Gastrocnemius medialis (tissue), 4 donors: ENCODE measurements around the gene FLVCR1. TPM values are rescaled to one million over a fixed set of nuclear protein-coding genes. Genes with fewer than 3 reads are reported as not detected.
"Not testable (repeated sequence)": the region's sequence is repeated elsewhere in the genome, so short reads cannot be mapped to it uniquely, and the experiment has no call there.

Source experiments
- ATAC-seq, 2 donors: fragments of 150-250 bp; one replicate each; pipeline ENCODE4 v1.9.1; 2016
- DNase-seq, 2 donors: peaks; one replicate each; pipeline ENCODE4 v3.0.0-alpha.2; 2019
- H3K27ac ChIP-seq, 4 donors: fragments of 200-600 bp; sonication (generic); 1 replicate in 1 of 4; 2 replicates in 3 of 4; pipeline ENCODE4 v1.5.1; 2016 to 2018; ENCODE audit warnings: mild to moderate bottlenecking in 2 of 4, moderate library complexity in 1 of 4
- H3K27me3 ChIP-seq, 3 donors: fragments of 200-600 bp; sonication (generic) in 2 of 3; 1 replicate in 1 of 3; 2 replicates in 2 of 3; pipeline versions ENCODE4 v1.5.1 to v1.6.0; 2016 to 2019; ENCODE audit warnings: mild to moderate bottlenecking in 1 of 3, moderate library complexity in 1 of 3
- H3K36me3 ChIP-seq, 2 donors: fragments of 200-600 bp; sonication (generic) in 1 of 2; one replicate each; pipeline ENCODE4 v1.5.1; 2017 to 2018
- H3K4me1 ChIP-seq, 2 donors: fragments of 200-600 bp; sonication (generic) in 1 of 2; one replicate each; pipeline ENCODE4 v1.5.1; 2016 to 2017; ENCODE audit warnings: mild to moderate bottlenecking in 2 of 2
- H3K4me3 ChIP-seq, 4 donors: fragments of 200-600 bp; sonication (generic) in 3 of 4; 1 replicate in 1 of 4; 2 replicates in 3 of 4; pipeline ENCODE4 v1.5.1; 2016 to 2019; ENCODE audit warnings: mild to moderate bottlenecking in 2 of 4
- H3K9me3 ChIP-seq, 3 donors: fragments of 200-600 bp; sonication (generic) in 2 of 3; 1 replicate in 1 of 3; 2 replicates in 2 of 3; pipeline ENCODE4 v1.5.1; 2016 to 2019
- POLR2A ChIP-seq, 2 donors: fragments of 450-650 bp; IDR thresholded peaks; one replicate each; pipeline ENCODE4 v1.6.1; 2017; ENCODE audit warnings: antibody characterized with exemption in 2 of 2, mild to moderate bottlenecking in 2 of 2, moderate library complexity in 2 of 2
- in situ Hi-C, 4 donors: fragments of 200-750 bp; cut with MboI; loops; one replicate each; pipeline versions ENCODE4 v1.15.0 to v1.8.0; 2017; ENCODE audit warnings: low sequenced_read_pairs in 4 of 4
- intact Hi-C: fragments of 100-400 bp; cut with DNase I; formaldehyde crosslinking; loops from one replicate; pipeline ENCODE4 v1.15.1; 2023; ENCODE audit warnings: low total_unique reads
- total RNA-seq, 4 donors: library from RNA; depleted of rRNA; stranded (reverse); fragments of >200 nt; gene quantifications; one replicate each; pipeline versions ENCODE4 v1.1.0 to v1.2.3, GENCODE V29; 2016
- TF ChIP-seq, protein P1 (sequence below), 5 experiments: fragments of 450-650 bp in 3 of 5; fragments of 200-600 bp in 2 of 5; sonication (generic) in 2 of 5; IDR thresholded peaks in 4 of 5; conservative IDR thresholded peaks in 1 of 5; 1 replicate in 4 of 5; 2 replicates in 1 of 5; pipeline ENCODE4 v1.5.1; 2016 to 2019; ENCODE audit warnings: antibody characterized with exemption in 5 of 5, mild to moderate bottlenecking in 3 of 5, moderate library complexity in 3 of 5

Gene FLVCR1
- total RNA-seq, 4 donors from 2014 or later, result 0.66 to 19.8 (median 1.7) TPM

DNA sequence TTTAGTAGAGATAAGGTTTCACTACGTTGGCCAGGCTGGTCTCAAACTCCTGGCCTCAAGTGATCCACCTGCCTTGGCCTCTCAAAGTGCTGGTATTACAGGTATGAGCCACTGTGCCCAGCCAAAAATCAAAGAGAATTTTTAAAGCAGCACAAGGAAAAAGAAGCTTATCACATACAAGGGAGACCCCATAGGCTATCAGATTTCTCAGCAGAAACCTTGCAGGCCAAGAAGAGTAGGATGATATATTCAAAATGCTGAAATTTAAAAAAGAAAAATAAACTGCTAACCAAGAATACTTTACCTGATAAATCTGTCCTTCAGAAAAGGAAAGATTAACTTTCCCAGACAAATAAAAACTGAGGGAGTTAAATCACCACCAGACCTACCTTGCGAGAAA, 43.2 kb downstream of the FLVCR1 start:
- Histone ChIP-seq H3K9me3 (peaks cover 0 to 21% (median 0%) of the 10 kb centered on the region in 3 donors), H3K4me1 (no peaks in the 10 kb centered on the region), H3K27me3 (no peaks in the 10 kb centered on the region), H3K27ac (no peak overlapping the region), H3K36me3 (peaks cover 0 to 11% of the 10 kb centered on the region in 2 donors), H3K4me3 (no peak overlapping the region)
- TF ChIP-seq, protein P1, sequence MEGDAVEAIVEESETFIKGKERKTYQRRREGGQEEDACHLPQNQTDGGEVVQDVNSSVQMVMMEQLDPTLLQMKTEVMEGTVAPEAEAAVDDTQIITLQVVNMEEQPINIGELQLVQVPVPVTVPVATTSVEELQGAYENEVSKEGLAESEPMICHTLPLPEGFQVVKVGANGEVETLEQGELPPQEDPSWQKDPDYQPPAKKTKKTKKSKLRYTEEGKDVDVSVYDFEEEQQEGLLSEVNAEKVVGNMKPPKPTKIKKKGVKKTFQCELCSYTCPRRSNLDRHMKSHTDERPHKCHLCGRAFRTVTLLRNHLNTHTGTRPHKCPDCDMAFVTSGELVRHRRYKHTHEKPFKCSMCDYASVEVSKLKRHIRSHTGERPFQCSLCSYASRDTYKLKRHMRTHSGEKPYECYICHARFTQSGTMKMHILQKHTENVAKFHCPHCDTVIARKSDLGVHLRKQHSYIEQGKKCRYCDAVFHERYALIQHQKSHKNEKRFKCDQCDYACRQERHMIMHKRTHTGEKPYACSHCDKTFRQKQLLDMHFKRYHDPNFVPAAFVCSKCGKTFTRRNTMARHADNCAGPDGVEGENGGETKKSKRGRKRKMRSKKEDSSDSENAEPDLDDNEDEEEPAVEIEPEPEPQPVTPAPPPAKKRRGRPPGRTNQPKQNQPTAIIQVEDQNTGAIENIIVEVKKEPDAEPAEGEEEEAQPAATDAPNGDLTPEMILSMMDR (IDR thresholded peaks at IDR 0.05 in 4 of 5, conservative IDR thresholded peaks at IDR 0.05 in 1 of 5), result no peak
- TF ChIP-seq POLR2A (IDR thresholded peaks at IDR 0.05), result no peak
- in situ Hi-C loops (no loop called here), intact Hi-C loops (no loop called here)
- no peak for ATAC-seq
- DNase-seq, result no peak

DNA sequence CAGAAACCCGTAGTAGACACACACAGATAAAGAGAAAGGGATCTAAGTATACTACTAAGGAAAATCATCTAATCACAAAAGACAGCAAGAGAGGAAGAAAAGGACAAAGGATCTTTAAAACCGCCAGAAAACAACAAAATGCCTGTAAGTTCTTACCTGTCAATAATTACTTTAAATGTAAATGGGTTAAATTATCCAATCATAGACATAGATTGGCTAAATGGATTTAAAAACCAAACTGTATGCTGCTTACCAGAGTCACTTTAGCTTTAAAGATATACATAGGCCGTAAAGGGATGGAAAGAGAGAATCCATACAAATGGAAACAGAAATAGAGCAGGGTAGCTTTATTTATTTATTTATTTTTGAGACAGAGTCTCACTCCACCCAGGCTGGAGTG, 44.0 kb downstream of the FLVCR1 start:
- Histone ChIP-seq H3K27me3 (no peaks in the 10 kb centered on the region), H3K27ac (no peak overlapping the region), H3K36me3 (peaks cover 0 to 9% of the 10 kb centered on the region in 2 donors), H3K9me3 (peaks cover 0 to 21% (median 0%) of the 10 kb centered on the region in 3 donors), H3K4me1 (no peaks in the 10 kb centered on the region), H3K4me3 (no peak overlapping the region)
- no peak for ATAC-seq
- DNase-seq, result no peak
- TF ChIP-seq POLR2A (IDR thresholded peaks at IDR 0.05), result no peak
- TF ChIP-seq, protein P1 (IDR thresholded peaks at IDR 0.05 in 4 of 5, conservative IDR thresholded peaks at IDR 0.05 in 1 of 5), result no peak
- intact Hi-C loops, result no loop called here
- in situ Hi-C loops, result no loop called here

DNA sequence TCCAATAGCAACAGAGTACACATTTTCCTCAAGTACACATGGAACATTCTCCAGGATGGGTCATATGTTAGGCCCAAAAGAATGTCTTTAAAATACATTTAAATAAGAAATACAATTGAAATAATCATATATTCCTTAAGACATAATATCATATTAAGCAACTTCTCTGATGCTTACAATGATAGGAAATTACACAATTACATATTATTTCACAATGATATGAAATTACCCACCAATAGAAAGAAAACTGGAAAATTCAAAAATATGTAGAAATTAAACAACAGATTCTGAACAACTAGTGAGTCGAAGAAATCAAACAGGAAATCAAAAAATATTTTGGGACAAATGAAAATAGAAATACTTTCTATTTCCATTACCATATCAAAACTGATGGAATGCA, 45.6 kb downstream of the FLVCR1 start:
- in situ Hi-C loops, result no loop called here
- H3K27me3 ChIP-seq, result no peaks in the 10 kb centered on the region

DNA sequence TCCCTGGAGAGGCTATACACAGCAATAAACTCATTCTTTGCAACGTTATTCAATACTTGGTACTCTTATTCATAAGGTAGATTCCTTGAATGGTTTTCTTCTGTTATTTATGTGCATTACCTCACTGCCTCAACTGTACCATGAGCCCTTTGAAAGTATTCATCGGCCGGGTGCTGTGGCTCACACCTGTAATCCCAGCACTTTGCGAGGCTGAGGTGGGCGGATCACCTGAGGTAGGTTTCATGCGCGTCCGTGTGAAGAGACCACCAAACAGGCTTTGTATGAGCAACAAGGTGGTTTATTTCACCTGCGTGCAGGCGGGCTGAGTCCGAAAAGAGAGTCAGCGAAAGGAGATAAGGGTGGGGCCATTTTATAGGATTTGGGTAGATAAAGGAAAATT, 50.0 kb downstream of the FLVCR1 start:
- DNase-seq, H3K4me1 ChIP-seq, H3K4me3 ChIP-seq, ATAC-seq, H3K27me3 ChIP-seq, H3K9me3 ChIP-seq, intact Hi-C loops, H3K36me3 ChIP-seq, H3K27ac ChIP-seq, in situ Hi-C loops: not testable (repeated sequence)

More for the DNA sequence above, 45.6 kb downstream of the FLVCR1 start:
- Histone ChIP-seq H3K4me1 (no peaks in the 10 kb centered on the region), H3K4me3 (no peak overlapping the region), H3K27ac (no peak overlapping the region), H3K36me3 (peaks cover 0 to 9% of the 10 kb centered on the region in 2 donors), H3K9me3 (peaks cover 0 to 21% (median 0%) of the 10 kb centered on the region in 3 donors)
- TF ChIP-seq, protein P1 (IDR thresholded peaks at IDR 0.05 in 4 of 5, conservative IDR thresholded peaks at IDR 0.05 in 1 of 5), result no peak
- TF ChIP-seq POLR2A (IDR thresholded peaks at IDR 0.05), result no peak
- ATAC-seq, result no peak
- intact Hi-C loops, result no loop called here
- DNase-seq, result no peak

DNA sequence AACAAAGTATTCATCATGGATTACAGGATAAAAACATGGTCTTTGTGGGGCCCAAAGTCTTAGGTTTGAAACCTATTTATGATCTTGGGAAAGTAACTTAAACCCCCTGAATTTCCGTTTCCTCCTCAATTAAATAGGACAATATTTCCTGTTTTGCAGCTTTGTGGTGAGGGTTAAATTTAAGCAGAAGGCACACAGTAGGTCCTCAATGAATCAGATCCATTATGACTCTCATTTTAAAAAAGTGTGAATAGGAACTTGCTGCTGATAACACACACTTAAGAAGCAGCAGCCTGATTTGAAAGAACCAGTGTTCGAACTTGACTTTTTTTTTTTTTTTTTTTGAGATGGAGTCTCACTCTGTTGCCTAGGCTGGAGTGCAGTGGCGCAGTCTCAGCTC, 50.9 kb downstream of the FLVCR1 start:
- TF ChIP-seq, protein P1 (IDR thresholded peaks at IDR 0.05 in 4 of 5, conservative IDR thresholded peaks at IDR 0.05 in 1 of 5), result no peak
- TF ChIP-seq POLR2A (IDR thresholded peaks at IDR 0.05), result no peak
- in situ Hi-C loops (no loop called here), intact Hi-C loops (no loop called here)
- ATAC-seq (no peak), DNase-seq (no peak)
- Histone ChIP-seq H3K27me3 (no peaks in the 10 kb centered on the region), H3K9me3 (no peaks in the 10 kb centered on the region), H3K4me1 (no peaks in the 10 kb centered on the region), H3K4me3 (no peak overlapping the region), H3K27ac (no peak overlapping the region), H3K36me3 (no peaks in the 10 kb centered on the region)
